ENCODE results near the gene SLC29A1.

GRCh38 chr6:44263354-44264100, 40.1 kb downstream of the SLC29A1 start:
- TF ChIP-seq, protein P1, sequence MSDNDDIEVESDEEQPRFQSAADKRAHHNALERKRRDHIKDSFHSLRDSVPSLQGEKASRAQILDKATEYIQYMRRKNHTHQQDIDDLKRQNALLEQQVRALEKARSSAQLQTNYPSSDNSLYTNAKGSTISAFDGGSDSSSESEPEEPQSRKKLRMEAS (CRISPR knock-in tag; IDR thresholded peaks at IDR 0.05), result no peak
- TF ChIP-seq CTCF (IDR thresholded peaks at IDR 0.05 in 2 of 3, conservative IDR thresholded peaks at IDR 0.05 in 1 of 3; ENCODE audit: insufficient read depth in 2 of 3, low read depth in 1 of 3, low read length in 3 of 3) (no peak), SMARCA4 (IDR thresholded peaks at IDR 0.05) (no peak), RBM39 (optimal IDR thresholded peaks at IDR 0.05; ENCODE audit: low read depth, low read length) (no peak), PHF21A (IDR thresholded peaks at IDR 0.05; ENCODE audit: borderline replicate concordance, low read depth) (no peak; the same call in 1 of the 2 replicates), GABPB2 (CRISPR knock-in tag; conservative IDR thresholded peaks at IDR 0.05) (no peak), HINFP (tag; conservative IDR thresholded peaks at IDR 0.05; ENCODE audit: low read depth) (no peak), SREBF2 (CRISPR knock-in tag; IDR thresholded peaks at IDR 0.05) (no peak), ZMIZ1 (IDR thresholded peaks at IDR 0.05; ENCODE audit: low read depth in 2 of 2, low read length in 2 of 2) (no peak), ATF1 (CRISPR knock-in tag; IDR thresholded peaks at IDR 0.05) (no peak), ATF1 (tag; IDR thresholded peaks at IDR 0.05) (no peak), NFIC (IDR thresholded peaks at IDR 0.05) (no peak)
- TF ChIP-seq, protein P2, sequence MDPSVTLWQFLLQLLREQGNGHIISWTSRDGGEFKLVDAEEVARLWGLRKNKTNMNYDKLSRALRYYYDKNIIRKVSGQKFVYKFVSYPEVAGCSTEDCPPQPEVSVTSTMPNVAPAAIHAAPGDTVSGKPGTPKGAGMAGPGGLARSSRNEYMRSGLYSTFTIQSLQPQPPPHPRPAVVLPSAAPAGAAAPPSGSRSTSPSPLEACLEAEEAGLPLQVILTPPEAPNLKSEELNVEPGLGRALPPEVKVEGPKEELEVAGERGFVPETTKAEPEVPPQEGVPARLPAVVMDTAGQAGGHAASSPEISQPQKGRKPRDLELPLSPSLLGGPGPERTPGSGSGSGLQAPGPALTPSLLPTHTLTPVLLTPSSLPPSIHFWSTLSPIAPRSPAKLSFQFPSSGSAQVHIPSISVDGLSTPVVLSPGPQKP (CRISPR knock-in tag; IDR thresholded peaks at IDR 0.05), result no peak
